Subcutaneous abdominal adipose tissue (tissue), 5 donors: Measurements from ENCODE around the gene PLCG2.
"Not testable (repeated sequence)": the region's sequence is repeated elsewhere in the genome, so short reads cannot be mapped to it uniquely, and the experiment has no call there.

Source experiments
- H3K27ac ChIP-seq: one replicate; pipeline ENCODE4 v1.7.0; 2013; ENCODE audit warnings: low read depth, mild to moderate bottlenecking, inconsistent platforms, low read length, moderate library complexity
- H3K27me3 ChIP-seq, 5 donors: one replicate each; pipeline ENCODE4 v1.7.0; 2013; ENCODE audit warnings: low read length in 5 of 5, inconsistent platforms in 1 of 5; ENCODE audit not compliant: control insufficient read depth in 5 of 5, insufficient read depth in 4 of 5
- H3K36me3 ChIP-seq, 5 donors: one replicate each; pipeline ENCODE4 v1.7.0; 2013; ENCODE audit warnings: low read length in 5 of 5; ENCODE audit not compliant: control insufficient read depth in 5 of 5, insufficient read depth in 5 of 5
- H3K4me1 ChIP-seq, 5 donors: one replicate each; pipeline ENCODE4 v1.7.0; 2013; ENCODE audit warnings: low read length in 5 of 5, mild to moderate bottlenecking in 3 of 5, moderate library complexity in 1 of 5; ENCODE audit not compliant: control insufficient read depth in 5 of 5, insufficient read depth in 5 of 5
- H3K4me3 ChIP-seq, 5 donors: one replicate each; pipeline ENCODE4 v1.7.0; 2013; ENCODE audit warnings: low read length in 5 of 5, low read depth in 1 of 5
- H3K9ac ChIP-seq, 5 donors: one replicate each; pipeline ENCODE4 v1.7.0; 2013; ENCODE audit warnings: low read length in 5 of 5, mild to moderate bottlenecking in 4 of 5, moderate library complexity in 3 of 5
- H3K9me3 ChIP-seq, 5 donors: one replicate each; pipeline ENCODE4 v1.7.0; 2013; ENCODE audit warnings: low read length in 5 of 5; ENCODE audit not compliant: control insufficient read depth in 5 of 5
- donor health status: healthy.
- donor health status: healthy.
- donor health status: healthy.
- donor health status: healthy.
- donor health status: healthy.

Gene PLCG2

DNA sequence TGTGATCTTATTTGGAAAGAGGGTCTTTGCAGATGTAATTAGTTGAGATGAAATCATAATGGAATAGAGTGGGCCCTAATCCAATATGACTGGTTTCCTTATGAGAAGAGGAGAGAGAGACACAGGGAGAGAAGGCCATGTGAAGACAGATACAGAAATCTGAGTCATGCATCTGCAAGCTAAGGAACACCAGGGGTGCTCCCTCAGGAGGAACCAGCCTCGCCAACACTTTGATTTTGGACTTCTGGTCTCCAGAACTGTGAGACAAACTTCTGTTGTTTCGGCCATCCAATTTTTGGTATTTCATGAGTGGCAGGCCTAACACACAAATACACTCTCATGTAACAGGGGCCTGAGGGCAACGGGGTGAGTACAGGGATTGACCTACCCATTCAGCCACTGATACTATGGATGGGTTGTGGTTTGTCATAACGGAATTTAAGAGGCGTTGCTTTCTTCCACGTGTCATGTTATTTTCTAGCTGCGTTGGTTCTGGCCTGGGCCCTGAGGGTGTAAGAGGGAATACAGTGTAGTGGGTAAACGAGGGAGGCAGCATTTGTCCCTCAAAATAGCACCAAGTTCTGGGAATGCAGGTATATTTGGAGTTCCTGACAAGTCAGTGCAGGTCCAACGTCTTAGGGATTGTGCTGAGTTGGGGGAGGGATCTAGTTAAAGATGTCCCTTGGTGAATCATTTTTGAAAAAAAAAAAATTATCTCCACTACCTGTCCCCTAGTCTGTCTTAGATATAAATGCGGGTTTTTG is 17.7 kb downstream of the PLCG2 start:
- Histone ChIP-seq H3K9me3 (no peaks in the 10 kb centered on the region), H3K9ac (no peak overlapping the region), H3K27ac (no peak overlapping the region), H3K27me3 (no peaks in the 10 kb centered on the region), H3K36me3 (no peaks in the 10 kb centered on the region), H3K4me1 (peaks cover 0 to 18% (median 0%) of the 10 kb centered on the region in 5 donors), H3K4me3 (no peak overlapping the region)

DNA sequence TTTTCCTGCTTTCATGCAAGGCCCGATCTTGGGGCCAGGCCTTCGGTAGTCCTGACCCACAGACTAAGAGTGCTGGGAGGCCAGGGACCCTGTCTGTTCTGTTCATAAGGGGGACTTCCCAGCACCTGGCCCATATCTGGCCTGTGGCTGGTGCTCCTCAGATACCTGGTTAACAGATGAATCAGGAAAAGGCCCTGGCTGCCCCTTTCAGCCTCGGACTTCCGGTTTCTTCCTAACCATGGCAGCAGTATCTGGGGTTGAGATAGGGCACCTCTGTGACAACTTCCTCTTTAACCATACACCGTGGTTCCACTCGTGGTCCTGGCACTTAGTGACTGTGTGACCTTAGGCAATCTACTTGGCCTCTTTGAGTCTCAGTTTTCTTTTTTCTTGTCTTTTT is 18.4 kb downstream of the PLCG2 start:
- H3K27me3 ChIP-seq = no peaks in the 10 kb centered on the region
- H3K4me1 ChIP-seq = peaks cover 0 to 18% (median 0%) of the 10 kb centered on the region in 5 donors
- H3K9me3 ChIP-seq = no peaks in the 10 kb centered on the region
- H3K9ac ChIP-seq = no peak overlapping the region
- H3K27ac ChIP-seq = no peak overlapping the region
- H3K36me3 ChIP-seq = no peaks in the 10 kb centered on the region
- H3K4me3 ChIP-seq = no peak overlapping the region

DNA sequence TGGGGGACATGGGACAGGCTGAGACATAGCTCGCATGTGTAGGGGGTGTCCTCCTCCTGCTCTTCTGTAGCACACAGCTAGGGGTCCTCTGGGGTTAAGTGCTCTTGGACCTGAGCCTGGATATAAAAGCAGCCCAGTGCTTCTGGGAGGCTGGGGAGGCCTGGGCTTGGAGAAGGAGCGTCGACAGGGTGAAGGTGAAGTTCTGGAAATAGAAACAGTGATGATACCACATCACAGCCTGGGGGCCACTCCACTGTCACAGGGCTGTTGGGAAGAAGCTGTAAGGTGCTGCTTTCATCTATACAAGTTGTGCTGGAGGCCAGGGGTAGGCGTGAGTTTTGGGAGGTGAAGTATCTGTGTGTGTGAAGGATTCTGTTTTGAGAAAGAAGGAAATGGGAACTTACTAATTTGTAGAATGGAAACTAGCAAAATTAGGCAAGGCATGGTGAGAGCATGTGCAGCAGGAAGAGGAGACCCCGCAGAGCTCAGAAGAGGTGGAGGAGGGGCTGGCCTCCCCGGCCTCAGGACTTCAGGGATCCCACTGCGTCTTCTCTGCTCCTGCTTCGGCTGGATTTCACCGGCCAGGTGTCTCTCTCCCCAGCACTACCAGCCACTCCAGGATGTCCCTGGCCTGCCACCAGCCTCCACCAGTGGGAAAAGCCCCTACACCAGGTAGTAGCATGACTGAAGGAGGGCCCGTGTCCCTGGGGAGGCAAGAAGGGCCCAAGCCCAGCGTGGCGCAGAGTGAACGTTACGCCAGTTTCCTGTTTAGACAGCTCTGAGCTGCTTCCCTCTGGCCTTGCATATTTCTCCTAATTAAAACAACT is 19.4 kb downstream of the PLCG2 start:
- no peak overlapping the region for H3K27ac ChIP-seq

DNA sequence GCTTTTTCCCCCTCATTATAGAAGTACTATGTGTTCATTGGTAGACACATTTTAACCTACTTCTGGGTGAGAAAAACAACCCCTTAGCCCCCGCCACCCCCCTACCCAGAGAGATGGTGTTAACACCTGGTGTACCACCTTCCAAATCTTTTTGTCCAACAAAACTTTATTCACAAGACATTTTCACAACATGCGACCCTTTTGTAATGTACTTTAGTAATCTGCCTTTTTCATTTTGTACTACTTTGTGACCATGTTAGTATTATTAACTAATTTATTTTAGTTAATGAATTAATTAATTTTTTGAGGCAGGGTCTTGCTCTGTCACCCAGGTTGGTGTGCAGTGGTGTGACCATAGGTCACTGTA is 20.0 kb downstream of the PLCG2 start:
- H3K27ac ChIP-seq = no peak overlapping the region

More for the DNA sequence above, 19.4 kb downstream of the PLCG2 start:
- H3K27me3 ChIP-seq = no peaks in the 10 kb centered on the region
- peaks cover 0 to 18% (median 0%) of the 10 kb centered on the region in 5 donors for H3K4me1 ChIP-seq
- H3K9me3 ChIP-seq = no peaks in the 10 kb centered on the region
- no peak overlapping the region for H3K4me3 ChIP-seq
- H3K36me3 ChIP-seq = no peaks in the 10 kb centered on the region
- no peak overlapping the region for H3K9ac ChIP-seq

DNA sequence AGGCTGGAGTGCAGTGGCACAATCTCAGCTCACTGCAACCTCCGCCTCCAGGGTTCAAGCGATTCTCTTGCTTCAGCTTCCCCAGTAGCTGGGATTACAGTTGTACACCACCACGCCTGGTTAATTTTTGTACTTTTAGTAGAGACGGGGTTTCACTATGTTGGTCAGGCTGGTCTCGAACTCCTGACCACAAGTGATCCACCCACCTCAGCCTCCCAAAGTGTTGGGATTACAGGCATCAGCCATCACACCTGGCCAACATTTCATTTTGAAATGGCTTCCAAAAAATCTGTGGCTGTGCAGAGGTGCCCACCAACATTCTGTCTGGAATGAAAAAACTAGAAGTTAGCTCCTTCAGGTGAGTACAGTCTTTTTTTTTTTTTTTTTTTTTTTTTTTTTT is 22.6 kb downstream of the PLCG2 start:
- H3K4me3 ChIP-seq, H3K9ac ChIP-seq, H3K27ac ChIP-seq, H3K27me3 ChIP-seq, H3K36me3 ChIP-seq, H3K9me3 ChIP-seq: not testable (repeated sequence)
- H3K4me1 ChIP-seq = peaks cover 0 to 11% (median 0%) of the 10 kb centered on the region in 5 donors

More for the DNA sequence above, 20.0 kb downstream of the PLCG2 start:
- peaks cover 0 to 18% (median 0%) of the 10 kb centered on the region in 5 donors for H3K4me1 ChIP-seq
- H3K27me3 ChIP-seq = no peaks in the 10 kb centered on the region
- no peak overlapping the region for H3K4me3 ChIP-seq
- no peaks in the 10 kb centered on the region for H3K36me3 ChIP-seq
- H3K9me3 ChIP-seq = no peaks in the 10 kb centered on the region
- no peak overlapping the region for H3K9ac ChIP-seq

DNA sequence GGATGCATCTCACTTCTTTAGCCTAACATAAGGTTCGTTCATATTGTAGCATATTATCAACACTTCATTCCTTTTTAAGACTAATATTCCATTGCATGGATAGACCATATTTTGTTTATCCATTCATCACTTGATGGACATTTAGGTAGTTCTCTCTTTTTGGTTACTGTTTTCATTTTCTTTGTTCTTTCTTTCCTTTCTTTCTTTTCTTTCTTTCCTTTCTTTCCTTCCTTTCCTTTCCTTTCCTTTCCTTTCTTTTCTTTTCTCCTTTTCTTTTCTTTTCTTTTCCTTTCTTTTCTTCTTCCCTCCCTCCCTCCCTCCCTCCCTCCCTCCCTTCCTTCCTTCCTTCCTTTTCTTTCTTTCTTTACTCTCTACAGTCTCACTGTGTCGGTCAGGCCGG is 24.2 kb downstream of the PLCG2 start:
- H3K27ac ChIP-seq = no peak overlapping the region
- peaks cover 0 to 8% (median 0%) of the 10 kb centered on the region in 5 donors for H3K4me1 ChIP-seq
- H3K27me3 ChIP-seq = no peaks in the 10 kb centered on the region
- no peaks in the 10 kb centered on the region for H3K9me3 ChIP-seq
- H3K4me3 ChIP-seq = no peak overlapping the region
- H3K36me3 ChIP-seq = no peaks in the 10 kb centered on the region
- no peak overlapping the region for H3K9ac ChIP-seq

DNA sequence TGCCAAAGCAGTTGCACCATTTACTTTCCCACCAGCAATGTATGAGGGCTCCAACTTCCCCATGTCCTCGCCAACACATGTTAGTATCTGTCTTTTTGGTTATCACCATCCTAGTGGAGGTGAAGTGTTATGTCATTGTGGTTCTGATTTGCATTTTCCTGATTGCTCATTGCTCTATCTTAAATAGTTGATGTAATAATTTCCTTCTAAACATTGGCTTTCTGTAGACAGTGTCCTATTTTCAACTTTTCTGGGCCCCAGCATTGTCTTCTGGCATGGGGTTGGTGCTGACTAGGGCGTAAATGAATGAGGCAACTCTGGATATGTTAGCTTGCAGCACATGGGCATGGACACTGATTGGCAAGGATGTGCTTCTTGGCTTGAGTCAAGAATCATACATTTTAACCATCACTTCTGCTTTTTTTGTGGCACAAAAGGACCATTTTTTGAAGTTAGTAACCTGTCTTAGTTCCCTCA is 25.1 kb downstream of the PLCG2 start:
- Histone ChIP-seq H3K27ac (no peak overlapping the region), H3K4me3 (no peak overlapping the region), H3K36me3 (no peaks in the 10 kb centered on the region), H3K9me3 (no peaks in the 10 kb centered on the region), H3K4me1 (no peaks in the 10 kb centered on the region), H3K9ac (no peak overlapping the region), H3K27me3 (no peaks in the 10 kb centered on the region)

DNA sequence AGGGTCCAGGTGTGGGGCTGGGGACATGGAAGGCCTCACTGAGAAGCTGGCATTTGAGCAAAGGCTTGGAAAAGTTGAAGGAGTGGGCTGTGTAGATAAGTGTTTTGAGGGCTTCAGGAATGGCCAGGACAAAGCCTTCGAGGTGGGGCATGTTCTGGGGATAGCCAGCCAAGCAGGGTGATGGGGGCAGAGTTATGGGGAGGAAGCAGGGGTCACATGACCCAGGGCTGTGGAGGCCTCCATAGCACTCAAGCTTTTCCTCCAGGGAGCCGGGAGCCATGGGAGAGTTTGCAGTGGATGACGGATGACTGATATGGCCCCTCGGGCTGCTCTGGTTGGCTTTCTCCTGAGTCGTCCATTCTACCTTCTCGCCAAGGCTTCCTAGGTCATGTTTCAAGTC is 27.6 kb downstream of the PLCG2 start:
- no peak overlapping the region for H3K4me3 ChIP-seq
- H3K27me3 ChIP-seq = no peaks in the 10 kb centered on the region
- H3K9me3 ChIP-seq = no peaks in the 10 kb centered on the region
- no peak overlapping the region for H3K27ac ChIP-seq
- H3K9ac ChIP-seq = no peak overlapping the region
- no peaks in the 10 kb centered on the region for H3K36me3 ChIP-seq
- no peaks in the 10 kb centered on the region for H3K4me1 ChIP-seq

DNA sequence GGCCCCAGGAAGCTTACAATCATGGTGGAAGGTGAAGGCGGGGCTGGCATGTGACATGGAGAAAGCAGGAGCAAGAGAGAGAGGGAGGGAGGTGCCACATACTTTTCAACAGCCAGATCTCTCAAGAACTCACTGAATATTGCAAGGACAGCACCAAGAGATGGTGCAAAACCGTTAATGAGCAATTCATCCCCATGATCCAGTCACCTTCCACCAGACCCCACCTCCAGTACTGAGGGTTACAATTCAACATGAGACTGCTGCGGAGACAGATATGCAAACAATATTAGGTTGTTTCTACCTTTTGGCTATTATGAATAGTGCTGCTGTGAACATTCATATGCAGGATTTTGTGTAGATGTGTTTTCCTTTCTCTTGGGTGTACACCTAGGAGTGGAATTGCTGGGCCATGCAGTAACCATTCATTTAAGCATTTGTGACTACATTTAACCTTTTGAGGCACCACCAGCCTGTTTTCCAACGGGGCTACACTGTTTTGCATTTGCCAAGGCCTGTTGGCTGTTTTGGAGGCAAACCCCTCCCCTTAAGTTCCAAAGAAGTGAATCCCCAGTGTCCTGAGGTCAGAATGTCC is 28.8 kb downstream of the PLCG2 start:
- no peak overlapping the region for H3K27ac ChIP-seq
- no peaks in the 10 kb centered on the region for H3K9me3 ChIP-seq
- no peak overlapping the region for H3K4me3 ChIP-seq
- H3K9ac ChIP-seq = no peak overlapping the region
- H3K27me3 ChIP-seq = no peaks in the 10 kb centered on the region
- H3K4me1 ChIP-seq = no peaks in the 10 kb centered on the region
- H3K36me3 ChIP-seq = no peaks in the 10 kb centered on the region
